Skeletal muscle satellite cell (primary cell): ENCODE results near the gene NAGLU.
"Not testable (repeated sequence)": the region's sequence is repeated elsewhere in the genome, so short reads cannot be mapped to it uniquely, and the experiment has no call there.

Experiments
- H3K27me3 ChIP-seq: 2 replicates; pipeline ENCODE4 v1.7.0; 2013; ENCODE audit warnings: low read length; ENCODE audit not compliant: control insufficient read depth, insufficient read depth
- H3K36me3 ChIP-seq: 2 replicates; pipeline ENCODE4 v1.7.0; 2013; ENCODE audit warnings: mild to moderate bottlenecking, control low read depth, low read length; ENCODE audit not compliant: insufficient read depth
- H3K4me1 ChIP-seq: 2 replicates; pipeline ENCODE4 v1.7.0; 2013; ENCODE audit warnings: low read length; ENCODE audit not compliant: control insufficient read depth, insufficient read depth
- H3K4me2 ChIP-seq: 2 replicates; pipeline ENCODE4 v1.7.0; 2013; ENCODE audit warnings: mild to moderate bottlenecking, low read length
- H3K4me3 ChIP-seq: 2 replicates; pipeline ENCODE4 v1.7.0; 2013; ENCODE audit warnings: low read length
- H3K9ac ChIP-seq: 2 replicates; pipeline ENCODE4 v1.7.0; 2013; ENCODE audit warnings: mild to moderate bottlenecking, low read depth, low read length, moderate library complexity
- H3K9me3 ChIP-seq: replicated peaks from 2 replicates; pipeline ENCODE4 v1.7.0; 2013; ENCODE audit warnings: mild to moderate bottlenecking, control low read depth, low read length

NAGLU gene

DNA sequence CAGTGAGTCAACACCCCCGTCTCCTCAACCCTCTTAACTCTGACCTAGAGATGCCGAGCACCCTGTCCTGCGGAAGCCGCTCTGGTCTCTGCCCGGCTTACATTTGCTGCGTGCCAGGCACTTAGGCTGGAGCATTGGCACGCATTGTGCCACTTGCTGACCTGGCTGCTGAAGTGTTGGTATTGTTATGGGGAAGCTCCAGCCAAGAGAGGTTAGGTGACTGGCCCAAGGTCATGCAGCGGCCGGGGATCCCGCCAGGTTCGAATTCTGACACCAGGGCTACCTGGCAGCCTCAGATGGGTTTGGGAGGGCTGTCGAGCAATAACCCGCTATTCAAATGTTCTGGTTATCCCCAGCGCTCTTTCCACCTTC lies 11.6 kb downstream of the NAGLU start:
- peaks cover 9% of the 10 kb centered on the region for H3K36me3 ChIP-seq
- no peaks in the 10 kb centered on the region for H3K4me1 ChIP-seq
- no peaks in the 10 kb centered on the region for H3K27me3 ChIP-seq
- H3K4me3 ChIP-seq: no peak overlapping the region
- H3K9ac ChIP-seq: no peak overlapping the region
- H3K4me2 ChIP-seq: no peak overlapping the region
- no peaks in the 10 kb centered on the region for H3K9me3 ChIP-seq

DNA sequence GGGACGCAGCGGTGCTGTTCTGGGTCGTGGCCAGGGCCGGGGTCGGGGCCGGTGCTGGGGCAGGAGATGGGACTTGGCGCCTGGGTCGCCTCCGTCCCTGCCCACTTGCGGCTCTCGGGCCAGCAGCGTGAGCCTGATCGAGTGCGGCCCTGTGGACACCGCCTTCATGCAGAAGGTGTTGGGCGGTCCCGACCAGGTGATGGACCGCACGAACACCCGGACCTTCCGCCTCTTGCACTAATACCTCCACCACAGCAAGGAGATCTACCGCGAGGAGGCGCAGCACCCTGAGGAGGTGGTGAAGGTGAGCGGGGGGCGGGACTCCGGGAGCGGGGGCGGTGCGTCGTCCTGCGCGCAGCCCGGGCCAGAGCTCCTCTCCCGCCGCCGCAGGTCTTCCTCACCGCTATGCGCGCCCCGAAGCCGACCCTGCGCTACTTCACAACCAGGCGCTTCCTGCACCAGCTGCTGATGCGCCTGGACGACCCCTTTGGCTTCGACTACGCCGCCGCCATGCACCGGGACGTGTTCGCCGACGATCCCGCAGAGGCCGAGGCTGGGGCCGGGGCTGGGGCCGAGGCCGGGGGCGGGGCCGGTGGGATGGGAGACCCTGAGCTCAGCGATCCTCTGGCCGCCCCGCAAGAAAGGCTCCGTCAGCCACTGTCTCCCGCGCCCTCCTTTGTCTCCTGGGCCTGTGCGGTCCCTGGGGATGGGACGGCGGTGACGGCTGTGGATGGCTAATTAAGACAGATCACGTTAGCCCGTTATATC lies 12.2 kb downstream of the NAGLU start:
- Histone ChIP-seq H3K4me2 (no peak overlapping the region), H3K27me3 (no peaks in the 10 kb centered on the region), H3K9ac (no peak overlapping the region), H3K9me3 (no peaks in the 10 kb centered on the region), H3K36me3 (peaks cover 4% of the 10 kb centered on the region), H3K4me1 (peaks cover 1% of the 10 kb centered on the region), H3K4me3 (no peak overlapping the region)

DNA sequence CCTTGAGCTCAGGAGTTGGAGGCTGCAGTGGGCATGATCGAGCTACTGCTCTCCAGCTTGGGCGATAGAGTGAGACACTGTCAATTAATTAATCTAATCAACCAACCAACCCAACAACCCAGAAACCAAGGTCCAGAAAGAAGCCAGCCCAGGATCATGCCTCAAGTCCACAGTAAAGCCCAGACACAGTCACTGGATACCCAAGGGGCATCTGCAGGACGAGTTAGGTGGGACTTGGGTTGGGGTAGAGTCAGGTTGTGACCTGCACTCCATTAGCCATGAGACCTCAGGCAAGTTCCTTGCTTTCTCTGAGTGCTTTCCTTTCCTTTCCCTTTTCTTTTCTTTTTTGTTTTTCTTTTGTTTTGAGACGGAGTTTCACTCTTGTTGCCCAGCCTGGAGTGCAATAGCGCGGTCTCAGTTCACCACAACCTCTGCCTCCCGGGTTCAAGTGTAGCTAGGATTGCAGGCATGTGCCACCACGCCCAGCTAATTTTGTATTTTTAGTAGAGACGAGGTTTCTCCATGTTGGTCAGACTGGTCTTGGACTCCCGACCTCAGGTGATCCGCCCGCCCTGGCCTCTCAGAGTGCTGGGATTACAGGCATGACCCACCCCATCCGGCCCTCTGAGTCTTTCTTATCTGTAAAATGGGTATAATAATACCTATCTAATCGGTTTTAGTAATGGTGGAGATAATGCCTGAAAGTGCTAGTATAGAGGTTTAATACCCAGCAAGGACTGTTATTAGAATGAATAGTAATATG lies 13.1 kb downstream of the NAGLU start:
- Histone ChIP-seq H3K9me3 (no peaks in the 10 kb centered on the region), H3K4me1 (peaks cover 11% of the 10 kb centered on the region), H3K27me3 (no peaks in the 10 kb centered on the region), H3K4me2 (no peak overlapping the region), H3K4me3 (no peak overlapping the region), H3K36me3 (no peaks in the 10 kb centered on the region), H3K9ac (no peak overlapping the region)

DNA sequence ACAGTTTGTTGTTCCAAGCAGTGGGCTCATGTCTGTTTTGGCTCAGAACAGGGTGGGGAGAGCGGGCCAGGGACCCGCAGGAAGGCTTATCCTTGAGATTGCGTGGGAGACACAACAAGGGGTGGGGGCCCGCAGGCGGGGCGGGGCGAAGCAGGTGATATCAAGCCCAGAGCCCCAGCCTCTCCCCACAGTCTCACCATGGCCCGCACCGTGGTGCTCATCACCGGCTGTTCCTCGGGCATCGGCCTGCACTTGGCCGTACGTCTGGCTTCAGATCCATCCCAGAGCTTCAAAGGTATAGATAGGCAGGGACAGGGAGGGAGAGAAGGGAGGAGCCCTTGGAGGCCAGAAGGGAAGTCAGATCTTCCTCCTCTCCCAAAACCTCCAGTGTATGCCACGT lies 16.7 kb downstream of the NAGLU start, which contains the start of gene HSD17B1:
TSS of gene HSD17B1 (plus strand) at position 188 of the 400 bp plus-strand sequence. CDS start at position 199, 11 bp downstream.
- H3K9ac ChIP-seq: peak within 1 kb of the TSS; percentile 91
- H3K4me2 ChIP-seq: peak within 1 kb of the TSS; percentile 95
- not testable (repeated sequence) for H3K9me3 ChIP-seq, H3K27me3 ChIP-seq, H3K36me3 ChIP-seq
- peak within 1 kb of the TSS; percentile 92 for H3K4me3 ChIP-seq
- H3K4me1 ChIP-seq: peaks cover 17% of the 10 kb centered on the region

DNA sequence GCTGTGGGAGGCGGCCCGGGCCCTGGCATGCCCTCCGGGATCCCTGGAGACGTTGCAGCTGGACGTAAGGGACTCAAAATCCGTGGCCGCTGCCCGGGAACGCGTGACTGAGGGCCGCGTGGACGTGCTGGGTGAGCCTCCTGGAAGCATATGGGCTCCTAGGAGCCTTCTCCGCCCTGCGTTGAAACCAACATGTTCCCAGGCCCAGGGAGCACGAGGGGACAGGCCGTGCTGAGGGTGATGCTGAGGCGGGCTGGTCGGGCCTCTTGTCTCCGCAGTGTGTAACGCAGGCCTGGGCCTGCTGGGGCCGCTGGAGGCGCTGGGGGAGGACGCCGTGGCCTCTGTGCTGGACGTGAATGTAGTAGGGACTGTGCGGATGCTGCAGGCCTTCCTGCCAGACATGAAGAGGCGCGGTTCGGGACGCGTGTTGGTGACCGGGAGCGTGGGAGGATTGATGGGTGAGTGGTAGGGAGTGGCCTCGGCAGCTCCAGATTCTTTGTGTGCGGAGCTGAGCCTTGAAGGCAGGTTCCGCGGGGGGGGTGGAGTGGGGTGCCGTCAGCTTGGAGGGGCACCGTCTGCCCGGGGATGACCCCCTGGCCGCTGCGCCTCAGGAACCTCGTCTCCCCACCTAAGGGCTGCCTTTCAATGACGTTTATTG lies 17.2 kb downstream of the NAGLU start:
- Histone ChIP-seq H3K9ac (peak overlapping the region; percentile 91), H3K9me3 (no peaks in the 10 kb centered on the region), H3K36me3 (no peaks in the 10 kb centered on the region), H3K4me1 (peaks cover 17% of the 10 kb centered on the region), H3K27me3 (no peaks in the 10 kb centered on the region), H3K4me3 (peak overlapping the region; percentile 92), H3K4me2 (peak overlapping the region; percentile 95)

DNA sequence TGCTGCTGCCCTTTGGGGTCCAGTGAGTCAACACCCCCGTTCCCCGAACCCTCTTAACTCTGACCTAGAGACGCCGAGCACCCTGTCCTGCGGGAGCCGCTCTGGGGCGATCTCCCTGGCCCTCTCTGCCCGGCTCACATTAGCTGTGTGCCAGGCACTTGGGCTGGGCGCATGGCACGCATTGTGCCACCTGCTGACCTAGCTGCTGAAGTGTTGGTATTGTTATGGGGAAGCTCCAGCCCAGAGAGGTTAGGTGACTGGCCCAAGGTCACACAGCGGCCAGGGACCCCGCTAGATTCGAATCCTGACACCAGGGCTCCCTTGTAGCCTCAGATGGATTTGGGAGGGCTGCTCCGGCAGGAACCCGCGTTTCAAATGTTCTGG lies 17.8 kb downstream of the NAGLU start:
- Histone ChIP-seq H3K27me3 (no peaks in the 10 kb centered on the region), H3K4me2 (peak overlapping the region; percentile 95), H3K4me1 (peaks cover 17% of the 10 kb centered on the region), H3K36me3 (no peaks in the 10 kb centered on the region), H3K9ac (peak overlapping the region; percentile 91), H3K9me3 (no peaks in the 10 kb centered on the region), H3K4me3 (peak overlapping the region; percentile 92)

DNA sequence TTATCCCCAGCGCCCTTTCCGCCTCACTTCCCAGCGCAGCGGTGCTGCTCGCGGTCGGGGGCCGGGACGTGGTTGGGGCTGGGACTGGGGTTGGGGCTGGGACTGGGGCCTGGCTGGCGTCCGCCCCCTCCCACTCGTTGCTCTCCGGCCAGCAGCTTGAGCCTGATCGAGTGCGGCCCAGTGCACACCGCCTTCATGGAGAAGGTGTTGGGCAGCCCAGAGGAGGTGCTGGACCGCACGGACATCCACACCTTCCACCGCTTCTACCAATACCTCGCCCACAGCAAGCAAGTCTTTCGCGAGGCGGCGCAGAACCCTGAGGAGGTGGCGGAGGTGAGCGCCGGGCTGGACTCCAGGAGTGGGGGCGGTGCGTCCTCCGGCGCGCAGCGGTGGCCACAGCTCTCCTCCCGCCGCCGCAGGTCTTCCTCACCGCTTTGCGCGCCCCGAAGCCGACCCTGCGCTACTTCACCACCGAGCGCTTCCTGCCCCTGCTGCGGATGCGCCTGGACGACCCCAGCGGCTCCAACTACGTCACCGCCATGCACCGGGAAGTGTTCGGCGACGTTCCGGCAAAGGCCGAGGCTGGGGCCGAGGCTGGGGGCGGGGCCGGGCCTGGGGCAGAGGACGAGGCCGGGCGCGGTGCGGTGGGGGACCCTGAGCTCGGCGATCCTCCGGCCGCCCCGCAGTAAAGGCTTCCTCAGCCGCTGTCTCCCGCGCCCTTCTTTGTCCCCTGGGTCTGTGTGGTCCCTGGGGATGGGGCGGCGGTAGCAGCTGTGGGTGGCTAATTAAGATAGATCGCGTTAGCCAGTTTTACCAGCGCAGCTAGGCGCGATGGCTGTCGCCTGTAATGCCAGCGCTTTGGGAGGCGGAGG lies 18.4 kb downstream of the NAGLU start:
- Histone ChIP-seq H3K4me3 (peak overlapping the region; percentile 92), H3K4me1 (peaks cover 17% of the 10 kb centered on the region), H3K4me2 (peak overlapping the region; percentile 95), H3K9ac (peak overlapping the region; percentile 91), H3K36me3 (no peaks in the 10 kb centered on the region), H3K9me3 (no peaks in the 10 kb centered on the region), H3K27me3 (no peaks in the 10 kb centered on the region)

DNA sequence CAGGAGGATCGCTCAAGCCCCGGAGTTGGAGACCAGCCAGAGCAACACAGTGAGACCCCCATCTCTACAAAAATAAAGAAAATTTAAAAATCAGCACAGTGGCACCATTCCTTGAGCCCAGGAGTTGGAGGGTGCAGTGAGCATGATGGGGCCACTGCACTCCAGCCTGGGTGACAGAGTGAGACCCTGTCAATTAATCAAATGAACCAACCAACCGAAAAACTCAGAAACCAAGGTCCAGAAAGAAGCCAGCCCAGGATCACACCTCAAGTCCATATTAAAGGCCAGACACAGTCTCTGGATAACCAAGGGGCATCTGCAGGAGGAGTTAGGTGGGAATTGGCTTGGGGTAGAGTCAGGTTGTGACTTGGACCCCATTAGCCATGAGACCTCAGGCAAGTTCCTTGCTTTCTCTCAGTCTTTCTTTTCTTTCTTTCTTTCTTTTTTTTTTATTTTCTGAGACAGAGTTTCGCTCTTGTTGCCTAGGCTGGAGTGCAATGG lies 19.1 kb downstream of the NAGLU start:
- Histone ChIP-seq H3K9ac (peak overlapping the region; percentile 91), H3K36me3 (no peaks in the 10 kb centered on the region), H3K9me3 (no peaks in the 10 kb centered on the region), H3K4me2 (peak overlapping the region; percentile 95), H3K4me3 (peak overlapping the region; percentile 92), H3K4me1 (peaks cover 17% of the 10 kb centered on the region), H3K27me3 (no peaks in the 10 kb centered on the region)

DNA sequence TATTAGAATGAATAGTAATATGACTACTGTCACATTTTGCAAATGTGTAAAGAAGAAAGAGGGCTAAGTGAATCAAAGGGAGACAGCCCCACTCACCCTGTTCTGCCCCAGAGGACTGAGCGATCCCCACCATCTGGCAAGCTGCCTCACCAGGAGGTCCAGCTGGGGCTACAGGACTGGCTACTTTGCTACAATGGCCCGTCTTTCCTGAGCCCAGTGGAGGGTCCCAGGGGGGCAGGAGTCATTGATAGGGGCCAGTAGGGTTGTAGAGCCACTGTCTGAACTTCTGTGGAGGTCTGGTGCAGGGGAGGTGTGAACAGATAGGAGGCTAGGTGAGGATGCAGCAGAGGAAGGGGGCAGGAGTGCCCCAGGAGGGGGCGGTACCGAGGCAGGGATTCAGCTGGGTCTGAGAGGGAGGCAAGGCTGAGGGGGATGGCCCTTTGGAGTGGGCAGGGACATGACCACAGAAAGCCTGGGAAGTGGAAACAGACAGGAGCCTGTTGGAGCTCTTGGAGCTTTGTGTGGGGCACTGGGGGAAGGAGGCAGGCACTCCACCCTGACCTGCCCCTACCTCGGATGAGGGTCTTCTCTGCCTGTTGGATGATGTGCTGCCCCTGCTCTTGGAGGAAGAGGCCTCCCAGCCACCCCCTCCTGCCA lies 20.0 kb downstream of the NAGLU start:
- H3K9ac ChIP-seq, H3K27me3 ChIP-seq, H3K4me3 ChIP-seq, H3K9me3 ChIP-seq, H3K36me3 ChIP-seq, H3K4me2 ChIP-seq: not testable (repeated sequence)
- H3K4me1 ChIP-seq: peaks cover 19% of the 10 kb centered on the region

DNA sequence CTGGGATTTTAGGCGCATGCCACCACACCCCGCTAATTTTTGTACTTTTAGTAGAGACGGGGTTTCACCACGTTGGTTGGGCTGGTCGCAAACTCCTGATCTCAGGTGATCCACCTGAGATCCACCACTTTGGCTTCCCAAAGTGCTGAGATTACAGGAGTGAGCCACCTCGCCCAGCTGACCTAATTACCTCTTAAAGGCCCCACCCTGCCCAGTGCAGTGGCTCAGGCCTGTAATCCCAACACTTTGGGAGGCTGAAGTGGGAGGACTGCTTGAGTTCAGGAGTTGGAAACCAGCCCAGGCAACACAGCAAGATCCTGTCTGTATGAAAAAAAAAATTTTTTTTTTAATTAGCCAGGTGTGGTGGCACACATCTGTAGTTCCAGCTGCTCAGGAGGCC lies 23.0 kb downstream of the NAGLU start:
- Histone ChIP-seq H3K27me3 (no peaks in the 10 kb centered on the region), H3K36me3 (peaks cover 1% of the 10 kb centered on the region), H3K9ac (no peak overlapping the region), H3K4me2 (no peak overlapping the region), H3K9me3 (no peaks in the 10 kb centered on the region), H3K4me1 (peaks cover 29% of the 10 kb centered on the region), H3K4me3 (no peak overlapping the region)
